GM19438 (cell line): ENCODE measurements around the gene EML1.

Source experiments
- ATAC-seq: cut with Tn5 transposase; IDR thresholded peaks from one replicate; pipeline ENCODE4 v1.9.1; 2021; ENCODE audit warnings: low read depth; ENCODE audit not compliant: unreplicated experiment

The EML1 gene

DNA sequence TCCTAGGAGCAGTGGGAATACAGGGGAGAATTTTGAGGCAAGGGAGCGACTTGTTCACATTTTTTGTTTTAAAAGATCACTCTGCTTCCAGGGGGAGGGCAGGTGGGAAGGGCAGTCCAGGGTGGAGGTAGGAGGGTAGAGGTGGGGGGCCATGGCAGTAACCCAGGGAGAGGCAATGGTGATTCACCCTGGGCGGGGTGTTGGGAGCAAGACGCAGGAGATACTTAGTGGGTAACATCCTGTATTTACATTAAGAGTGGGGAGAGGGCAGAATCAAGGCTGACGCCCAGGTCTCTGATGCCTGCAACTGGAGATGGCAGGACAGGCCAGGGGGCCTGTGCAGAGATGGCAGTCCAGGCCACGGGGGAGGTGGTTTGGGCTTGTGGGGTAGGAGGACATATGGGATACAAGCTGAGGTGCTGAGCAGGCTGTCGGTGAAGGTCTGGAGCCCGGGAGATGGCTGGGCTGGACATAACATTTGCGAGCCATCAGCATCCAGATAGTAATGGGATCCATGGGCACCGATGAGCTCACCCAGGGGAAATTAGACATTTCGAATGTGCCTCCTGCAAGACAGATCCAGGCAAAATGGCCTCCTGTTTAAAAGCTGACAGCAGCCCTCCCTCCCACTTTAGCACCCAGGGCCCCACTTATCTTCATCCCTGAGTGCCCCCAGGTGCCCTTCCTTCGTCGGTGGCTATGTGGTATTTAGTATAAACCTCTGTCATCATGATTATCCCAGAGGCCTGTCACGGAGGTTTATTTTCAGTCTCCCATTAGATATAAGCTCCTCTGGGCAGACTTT lies 9.3 kb downstream of the EML1 start:
- ATAC-seq: no peak

DNA sequence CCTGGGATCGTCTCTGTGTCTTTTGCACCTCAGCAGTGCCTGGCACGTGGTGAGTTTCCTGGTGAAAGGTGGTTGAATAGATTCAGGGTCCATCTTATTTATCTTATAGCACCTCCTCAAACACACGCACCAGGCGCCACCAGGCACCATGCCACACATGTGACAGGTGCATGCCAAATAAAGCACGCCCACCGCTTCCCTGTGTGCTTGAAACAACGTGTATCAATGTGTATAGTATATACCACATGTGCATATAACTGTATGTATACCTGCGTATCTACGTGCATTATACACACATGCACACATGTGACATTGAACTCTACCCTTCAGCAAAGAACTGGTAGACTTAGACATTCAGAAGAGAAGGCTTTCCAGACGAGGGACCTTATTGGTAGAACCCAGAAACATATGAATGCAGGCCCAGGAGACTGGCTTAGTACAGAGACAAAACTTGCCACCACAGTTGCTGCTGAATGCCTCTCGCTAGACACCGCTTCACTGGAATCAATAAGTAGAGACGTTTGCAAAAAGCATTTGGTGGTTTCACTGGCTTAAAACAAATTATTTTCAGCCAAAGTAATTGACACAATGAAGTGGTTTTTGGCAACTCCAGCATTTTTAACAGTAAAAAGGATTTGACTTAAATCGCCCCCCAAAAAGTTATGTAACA lies 10.0 kb downstream of the EML1 start:
- no peak for ATAC-seq

DNA sequence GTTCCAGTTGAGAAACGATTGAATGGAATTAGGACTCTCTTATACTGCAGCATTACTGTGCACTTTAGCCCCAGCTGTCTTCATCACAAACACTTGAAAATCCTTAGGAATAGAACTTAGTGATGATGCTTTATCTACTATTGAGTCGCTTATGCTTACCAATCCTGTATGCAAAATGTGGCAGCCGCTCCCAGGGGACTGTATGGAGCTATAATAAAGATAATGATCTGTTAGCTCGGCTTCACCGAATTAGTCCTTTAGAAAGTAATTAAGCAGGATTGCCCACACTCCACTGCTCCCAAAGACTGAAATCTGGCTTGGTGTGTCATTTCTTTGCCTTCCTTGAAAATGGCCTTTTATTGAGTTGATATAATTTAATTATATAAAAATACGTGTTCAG lies 10.6 kb downstream of the EML1 start:
- no peak for ATAC-seq

DNA sequence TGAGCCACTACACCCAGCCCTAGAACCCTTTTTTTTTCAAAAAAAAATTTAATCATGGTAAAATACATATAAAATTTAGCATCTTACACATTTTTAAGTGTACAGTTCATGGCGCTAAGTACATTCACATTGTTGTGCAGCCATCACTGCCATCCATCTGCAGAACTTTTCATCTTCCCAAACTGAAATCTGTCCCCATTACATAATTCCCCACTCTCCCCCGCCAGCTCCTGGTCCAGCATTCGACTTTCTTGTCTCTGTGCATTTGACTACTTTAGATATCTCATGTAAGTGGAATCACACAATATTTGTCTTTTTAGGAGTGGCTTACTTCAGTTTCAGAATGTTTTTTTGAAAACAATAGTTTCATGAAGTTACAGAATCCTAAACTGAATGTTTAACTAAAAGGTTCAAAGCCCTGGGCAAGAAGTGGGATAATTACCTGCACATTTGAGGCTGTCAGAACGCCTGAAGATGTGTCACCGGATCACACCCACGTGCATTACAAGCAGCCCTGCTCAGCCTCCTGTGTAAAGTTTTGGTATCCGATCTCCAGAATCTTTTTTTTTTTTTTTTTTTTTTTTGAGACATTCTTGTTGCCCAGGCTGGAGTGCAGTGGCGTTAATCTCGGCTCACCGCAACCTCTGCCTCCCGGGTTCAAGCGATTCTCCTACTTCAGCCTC lies 12.7 kb downstream of the EML1 start:
- ATAC-seq: no peak

DNA sequence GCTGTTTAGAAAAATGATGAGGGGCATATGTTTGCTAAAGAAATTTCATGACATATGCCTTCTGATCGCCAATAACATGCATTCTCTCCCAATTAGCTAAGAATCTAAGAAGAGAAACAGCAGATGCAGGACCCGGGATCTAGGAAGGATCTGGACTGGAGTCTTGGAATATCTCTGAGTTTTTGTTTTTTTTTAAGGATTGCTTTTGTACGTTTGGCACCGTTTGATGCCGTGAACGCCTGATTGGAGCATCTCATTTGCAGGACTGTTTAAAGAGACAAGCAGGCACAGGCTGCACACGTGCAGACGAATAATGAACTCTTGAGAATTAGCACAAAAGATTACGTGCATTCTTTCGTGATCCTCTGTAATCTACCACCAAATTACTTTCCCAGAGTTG lies 13.6 kb downstream of the EML1 start:
- ATAC-seq: no peak

DNA sequence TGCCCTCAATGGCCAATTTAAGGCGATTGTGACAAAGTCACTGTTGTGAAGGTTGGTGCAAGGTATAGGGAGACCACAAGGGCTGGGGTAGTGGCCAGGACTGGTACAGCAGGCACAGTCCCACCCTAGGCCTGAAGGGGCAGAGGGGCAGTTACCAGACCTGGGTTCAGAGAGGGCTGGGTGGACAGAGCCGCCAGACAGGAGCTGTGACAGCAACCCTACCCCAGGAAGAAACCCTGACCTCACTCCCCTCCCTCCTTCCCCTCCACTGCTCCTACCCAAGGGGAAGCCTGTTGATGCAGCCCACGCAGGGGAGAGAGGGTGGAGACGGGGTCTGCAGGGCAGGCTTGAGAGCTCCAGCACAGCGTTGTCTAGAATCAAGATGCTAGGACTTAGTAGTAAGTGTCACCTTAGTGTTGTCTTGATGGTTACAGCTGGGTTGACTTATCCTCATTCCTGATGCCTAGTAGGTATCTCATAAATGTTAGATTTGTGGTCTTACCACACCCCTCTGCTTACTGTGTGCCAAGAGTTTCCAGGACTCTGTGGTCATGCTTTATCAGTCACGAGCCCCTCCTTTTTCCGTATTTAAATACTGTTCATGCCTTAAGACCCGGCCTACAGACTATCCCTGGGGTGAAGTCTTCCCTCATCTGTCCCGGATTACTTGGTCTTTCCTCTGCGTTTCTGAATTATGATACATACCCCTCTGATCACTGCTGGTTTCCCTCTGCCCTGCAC lies 14.4 kb downstream of the EML1 start:
- ATAC-seq: no peak

DNA sequence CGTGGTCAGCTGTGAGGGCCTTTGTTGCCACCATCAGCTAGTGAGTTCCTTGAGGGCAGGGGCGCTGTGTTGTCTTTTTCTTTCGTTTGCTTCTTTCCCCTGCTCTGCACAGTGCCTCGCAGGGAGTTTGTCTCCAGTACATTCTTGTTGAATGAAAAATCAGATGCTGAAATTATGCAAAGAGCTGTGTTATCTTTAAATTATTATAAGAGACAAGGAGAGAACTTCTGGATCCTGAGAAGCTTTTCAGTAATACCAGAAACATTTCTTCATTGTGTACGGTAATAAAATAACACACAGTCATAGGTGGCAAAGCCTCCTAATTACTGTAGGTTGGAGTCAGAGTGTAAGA lies 14.9 kb downstream of the EML1 start:
- ATAC-seq: no peak

DNA sequence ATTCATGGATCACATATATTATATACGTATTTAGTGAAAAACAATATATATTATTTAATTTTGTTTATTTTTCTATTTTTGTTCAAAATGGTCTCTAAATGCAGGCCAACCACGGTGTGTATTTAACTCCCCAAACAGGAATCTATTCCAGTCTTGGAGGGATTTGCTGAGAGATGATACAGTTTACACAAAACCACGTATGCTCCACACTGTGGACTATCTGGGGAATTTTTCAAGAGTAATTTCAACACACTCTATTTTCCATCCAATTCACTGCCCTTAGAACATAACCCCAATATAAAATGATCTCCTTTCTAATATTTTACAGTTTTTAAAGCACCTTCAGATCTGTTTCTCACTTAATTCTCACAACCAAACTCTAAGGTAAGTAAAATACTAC lies 15.3 kb downstream of the EML1 start:
- ATAC-seq: no peak

DNA sequence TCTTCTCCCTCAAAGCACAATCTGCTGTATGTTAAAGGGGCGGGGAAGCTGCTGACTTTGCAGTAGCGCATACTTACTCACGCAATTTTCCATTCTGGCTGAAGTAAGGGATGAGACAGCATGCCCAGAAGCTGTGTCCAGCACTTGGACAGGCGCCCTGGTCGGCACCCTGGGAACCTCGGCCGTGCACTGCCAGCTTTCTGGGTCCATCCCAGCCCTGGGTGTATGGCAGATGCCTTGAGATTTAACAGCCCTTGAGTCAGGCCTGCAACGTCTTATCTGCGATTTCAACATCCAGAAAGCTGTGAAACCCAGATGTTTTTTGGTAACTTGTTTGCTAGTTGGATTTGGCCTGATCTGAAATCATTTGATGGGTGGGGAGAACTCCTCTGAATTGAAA lies 16.1 kb downstream of the EML1 start:
- no peak for ATAC-seq

DNA sequence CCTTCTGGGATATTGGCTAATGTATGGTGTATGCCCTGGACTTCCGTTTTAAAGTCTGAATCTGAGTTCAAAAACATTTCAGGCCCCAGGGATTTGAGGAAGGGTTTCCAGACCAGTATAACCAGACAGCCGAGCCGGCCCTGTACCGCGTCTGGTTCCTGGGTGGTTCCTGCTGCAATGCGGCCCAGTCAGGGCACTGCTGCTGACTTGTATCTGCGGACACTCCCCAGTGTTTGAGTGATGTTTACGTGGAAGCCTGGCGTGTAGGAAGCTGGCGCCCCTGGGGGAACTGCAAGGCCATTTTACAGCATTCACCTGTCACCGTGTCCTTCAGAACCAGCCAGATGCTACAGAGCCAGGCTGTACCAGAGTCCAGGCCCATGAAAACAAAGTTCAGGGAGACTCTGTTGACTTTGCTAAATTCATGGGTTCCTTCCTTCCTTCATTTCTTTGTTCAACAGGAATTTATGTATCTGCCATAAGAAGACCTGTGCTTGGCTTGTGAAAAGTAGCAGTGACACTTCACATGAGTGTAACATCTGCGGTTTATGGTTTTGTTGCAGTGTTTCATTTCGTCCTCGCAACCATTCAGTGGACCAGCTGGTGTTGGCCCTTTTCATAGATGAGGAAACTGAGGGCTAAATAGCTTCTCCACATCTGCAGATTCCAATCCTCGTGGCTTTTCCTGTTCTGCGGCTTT lies 16.8 kb downstream of the EML1 start:
- ATAC-seq: no peak

DNA sequence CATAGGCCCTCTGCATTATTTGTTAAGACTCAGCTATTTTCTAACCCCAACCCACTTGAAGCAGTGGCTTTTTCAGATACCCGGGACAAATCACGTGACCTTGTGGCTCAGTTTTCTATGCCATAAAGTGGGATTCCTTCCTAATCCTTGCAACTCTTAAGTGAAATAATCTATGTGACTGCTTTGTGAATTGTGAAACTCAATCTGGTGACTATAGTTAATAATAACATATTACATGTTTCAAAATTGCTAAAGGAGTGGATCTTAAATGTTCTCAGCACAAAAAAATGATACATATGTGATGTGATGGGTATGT lies 17.3 kb downstream of the EML1 start:
- ATAC-seq: no peak

DNA sequence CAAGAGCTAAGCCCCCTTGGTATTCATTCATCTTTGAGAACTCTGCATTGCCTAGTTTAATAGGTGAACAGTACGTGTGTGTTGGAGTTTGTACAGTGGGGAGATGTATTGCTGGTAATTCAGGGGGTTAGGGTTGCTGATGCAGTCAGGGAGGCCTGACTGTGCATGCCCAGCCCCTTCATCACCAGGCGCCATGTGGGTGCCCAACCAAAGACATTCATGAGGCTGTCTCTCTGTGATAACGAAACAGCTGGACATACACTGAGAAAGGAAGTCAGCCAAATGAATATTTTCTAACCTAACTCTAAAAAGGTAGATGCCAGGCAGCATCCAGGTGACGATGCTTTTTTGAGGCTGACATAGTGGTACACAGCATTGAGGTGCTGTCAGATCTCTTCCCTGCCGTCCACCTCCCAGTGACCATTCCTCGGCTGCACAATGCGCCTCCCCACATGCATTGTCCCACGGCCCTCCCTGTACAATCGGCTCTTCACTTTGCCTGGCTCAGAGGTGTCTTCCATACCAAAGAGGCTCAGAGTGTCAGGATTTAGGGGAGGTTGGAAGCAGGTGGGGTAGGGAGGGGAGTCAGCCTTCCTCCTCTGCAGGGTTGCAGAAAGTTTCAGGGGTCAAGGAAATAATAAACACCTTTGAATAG lies 19.0 kb downstream of the EML1 start:
- no peak for ATAC-seq

DNA sequence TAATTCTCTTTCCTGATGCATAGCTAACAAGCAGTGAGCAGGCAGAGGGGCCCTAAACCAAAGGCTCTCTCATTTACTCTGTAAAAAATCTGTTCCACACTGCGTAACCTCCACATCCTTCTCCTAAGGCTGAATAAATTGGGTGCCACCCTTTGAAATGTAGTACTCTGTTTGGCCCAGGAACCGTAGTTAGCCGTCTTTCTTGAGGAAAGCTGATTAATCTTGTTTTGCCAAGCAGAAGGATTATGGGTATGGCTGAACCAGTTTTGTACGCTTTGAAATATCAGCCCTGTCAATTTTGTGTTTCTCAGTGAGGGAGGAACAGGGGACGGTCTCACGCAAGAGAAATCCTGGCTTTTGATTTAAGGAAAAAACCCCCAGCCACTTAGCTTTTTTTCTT lies 19.7 kb downstream of the EML1 start:
- ATAC-seq: no peak

DNA sequence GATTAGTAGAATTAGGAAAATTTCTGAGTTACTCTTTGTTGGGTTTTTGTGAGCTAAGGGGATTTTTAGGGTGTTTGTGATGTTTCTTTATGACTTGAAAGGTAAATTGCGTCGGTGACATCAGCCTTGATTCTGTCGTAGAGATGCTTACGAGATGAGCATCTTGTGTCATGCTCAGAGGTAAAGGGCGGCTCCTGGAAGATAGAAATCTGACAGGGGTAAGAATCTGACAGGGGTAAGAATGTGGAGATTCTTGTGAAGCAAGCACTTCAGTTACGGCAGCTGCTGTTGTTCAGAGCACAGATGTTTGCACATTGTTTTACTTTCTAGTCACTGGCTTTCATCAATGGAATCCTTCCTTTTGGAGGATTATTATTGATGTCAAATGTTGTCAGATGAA lies 22.5 kb downstream of the EML1 start:
- no peak for ATAC-seq

DNA sequence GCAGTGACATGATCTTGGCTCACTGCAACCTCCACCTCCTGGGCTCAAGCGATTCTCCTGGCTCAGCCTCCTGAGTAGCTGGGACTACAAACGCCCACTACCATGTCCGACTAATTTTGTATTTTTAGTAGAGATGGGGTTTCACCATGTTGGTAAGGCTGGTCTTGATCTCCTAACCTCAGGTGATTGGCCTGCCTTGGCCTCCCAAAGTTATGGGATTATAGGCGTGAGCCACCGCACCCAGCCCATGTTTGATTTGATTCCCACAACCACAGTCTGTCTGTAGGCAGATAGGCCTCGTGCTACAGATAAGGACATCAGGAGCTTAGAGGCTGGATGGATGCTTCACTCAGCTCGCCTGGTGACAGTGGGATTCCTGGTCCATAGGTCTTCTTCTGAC lies 23.0 kb downstream of the EML1 start:
- no peak for ATAC-seq

DNA sequence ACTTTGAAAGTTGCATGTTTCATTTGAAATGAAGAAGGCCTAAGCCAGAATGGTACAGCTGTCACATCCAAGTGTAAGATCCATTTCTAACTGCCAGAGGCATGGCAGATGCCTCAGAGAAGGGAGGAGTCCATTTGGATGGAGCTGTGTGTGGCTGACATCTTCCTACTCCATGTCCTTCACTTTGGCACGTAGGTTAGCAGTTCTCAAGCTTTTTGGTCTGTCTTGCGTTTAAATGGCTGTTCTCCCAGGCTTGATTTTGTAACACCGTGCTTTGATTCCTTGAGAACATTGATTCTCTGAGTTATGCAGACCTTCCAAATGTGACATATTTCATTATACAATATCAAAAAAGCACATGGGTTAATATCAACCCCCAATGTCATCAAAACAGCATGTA lies 23.4 kb downstream of the EML1 start:
- no peak for ATAC-seq

DNA sequence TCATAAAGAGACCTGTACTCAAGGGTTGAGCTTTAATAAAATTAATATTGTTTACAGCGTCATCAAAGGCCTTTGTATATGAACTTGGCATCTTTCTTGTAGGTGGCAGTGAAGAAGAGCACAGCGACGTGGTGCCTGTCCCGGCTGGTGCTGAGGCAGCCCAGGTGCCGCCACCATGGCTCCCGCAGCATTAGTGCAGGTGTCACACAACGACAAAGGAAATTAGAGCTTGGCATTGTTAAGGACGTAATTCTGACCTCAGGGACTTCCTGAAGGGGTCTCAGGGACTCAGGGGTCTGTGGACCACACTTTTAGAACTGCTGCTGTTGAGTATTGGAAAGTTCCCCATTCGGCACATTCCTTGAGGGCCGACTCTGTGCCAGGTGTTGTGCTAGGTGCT lies 24.1 kb downstream of the EML1 start:
- ATAC-seq: no peak

DNA sequence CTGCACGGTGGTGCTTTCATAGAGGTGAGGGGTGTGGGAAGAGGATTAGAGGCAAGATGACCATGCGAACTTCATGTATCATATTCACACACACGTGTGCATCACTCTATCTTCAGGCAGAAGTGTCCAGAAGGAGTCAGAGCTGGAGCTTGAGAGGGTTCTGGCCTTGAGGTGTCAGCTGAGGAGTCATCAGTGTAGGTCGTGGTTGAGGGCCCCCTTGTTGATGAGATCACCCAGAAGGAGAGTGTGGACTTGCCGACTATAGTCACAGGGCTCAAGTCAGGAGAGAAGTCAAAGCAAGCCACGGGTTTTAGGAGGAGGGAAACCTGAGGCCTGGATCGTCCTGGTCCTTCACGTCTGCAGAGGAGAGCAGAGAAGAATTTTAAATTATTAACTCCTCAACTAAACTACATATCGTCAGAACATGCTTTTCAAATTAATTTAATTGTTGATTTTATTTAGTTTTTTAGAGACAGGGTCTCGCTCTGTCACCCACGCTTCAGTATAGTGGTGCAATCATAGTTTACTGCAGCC lies 25.4 kb downstream of the EML1 start:
- no peak for ATAC-seq

DNA sequence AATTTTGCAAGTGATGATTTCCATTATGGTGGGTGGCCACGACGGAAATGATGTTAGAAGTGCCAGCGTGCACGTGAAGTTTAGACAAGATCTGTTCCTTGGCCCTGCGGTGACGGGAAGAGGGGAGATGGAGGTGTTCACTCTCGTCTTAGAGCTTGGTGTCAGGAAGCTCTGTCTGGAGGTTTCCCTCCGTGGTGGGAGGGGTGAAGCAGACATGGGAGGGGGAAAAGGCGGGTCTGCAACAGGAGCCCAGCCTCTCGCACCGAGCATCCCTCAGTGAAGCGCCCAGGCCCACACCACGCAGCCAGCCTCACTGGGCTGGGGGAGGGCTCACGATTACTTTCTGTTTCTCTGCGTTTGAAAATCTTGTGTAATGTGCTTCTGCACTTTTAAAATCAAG lies 26.3 kb downstream of the EML1 start:
- no peak for ATAC-seq

DNA sequence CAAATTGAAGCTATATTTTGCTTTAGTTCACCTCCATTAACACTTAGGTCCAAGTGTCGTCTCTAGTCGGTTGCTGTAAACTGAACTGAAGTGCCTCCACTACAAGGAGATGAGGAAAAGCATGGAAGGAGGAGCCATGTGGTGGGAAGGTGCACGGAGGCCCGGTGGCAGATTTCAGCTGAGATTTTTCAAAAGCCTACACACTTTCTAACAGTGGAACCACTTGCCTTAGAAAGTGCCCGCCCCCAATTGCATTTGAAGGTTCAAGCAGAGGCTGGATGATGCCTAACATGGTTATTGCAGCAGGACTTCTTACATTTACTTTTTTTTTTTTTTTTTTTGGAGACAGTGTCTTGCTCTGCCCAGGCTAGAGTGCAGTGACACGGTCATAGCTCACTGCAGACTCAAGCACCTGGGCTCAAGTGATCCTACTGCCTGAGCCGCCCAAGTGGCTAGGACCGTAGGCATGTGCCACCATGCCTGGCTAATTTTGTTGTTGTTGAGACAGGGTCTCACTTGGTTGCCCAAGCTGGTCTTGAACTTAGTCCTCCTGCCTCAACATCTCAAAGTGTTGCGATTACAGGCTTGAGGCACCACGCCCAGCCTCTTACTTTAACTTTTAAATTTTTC lies 27.6 kb downstream of the EML1 start:
- no peak for ATAC-seq
